ENCODE data around the gene SPEN. TPM values are rescaled to one million over a fixed set of nuclear protein-coding genes. Genes with fewer than 3 reads are reported as not detected.
A peak's percentile ranks its signal among the peaks of the same experiment; 100 is the strongest.

SPEN gene
- total and polyA plus RNA-seq, 9 donors = 22.8 to 44.3 (median 33.3) TPM

- H3K27me3 ChIP-seq (ENCODE audit: control insufficient read depth, insufficient read depth, low read length) = no peaks in the 10 kb centered on the region
- no peak for DNase-seq
- H3K4me3 ChIP-seq (ENCODE audit: low read length) = no peak overlapping the region
- H3K9me3 ChIP-seq (replicated peaks; ENCODE audit: control insufficient read depth, low read depth, low read length) = no peaks in the 10 kb centered on the region
- peaks cover 95% of the 10 kb centered on the region for H3K36me3 ChIP-seq (ENCODE audit: control insufficient read depth, insufficient read depth, low read length)
- WGBS (ENCODE audit: insufficient coverage) = 85% methylated on average over 13 of the region's 13 CpGs
- peaks cover 7% of the 10 kb centered on the region for H3K4me1 ChIP-seq (ENCODE audit: control insufficient read depth, insufficient read depth, low read length)
- H3K27ac ChIP-seq (ENCODE audit: low read length) = no peak overlapping the region
Observed at GRCh38 chr1:15941044-15941840, 93.7 kb downstream of the SPEN start.

DNA sequence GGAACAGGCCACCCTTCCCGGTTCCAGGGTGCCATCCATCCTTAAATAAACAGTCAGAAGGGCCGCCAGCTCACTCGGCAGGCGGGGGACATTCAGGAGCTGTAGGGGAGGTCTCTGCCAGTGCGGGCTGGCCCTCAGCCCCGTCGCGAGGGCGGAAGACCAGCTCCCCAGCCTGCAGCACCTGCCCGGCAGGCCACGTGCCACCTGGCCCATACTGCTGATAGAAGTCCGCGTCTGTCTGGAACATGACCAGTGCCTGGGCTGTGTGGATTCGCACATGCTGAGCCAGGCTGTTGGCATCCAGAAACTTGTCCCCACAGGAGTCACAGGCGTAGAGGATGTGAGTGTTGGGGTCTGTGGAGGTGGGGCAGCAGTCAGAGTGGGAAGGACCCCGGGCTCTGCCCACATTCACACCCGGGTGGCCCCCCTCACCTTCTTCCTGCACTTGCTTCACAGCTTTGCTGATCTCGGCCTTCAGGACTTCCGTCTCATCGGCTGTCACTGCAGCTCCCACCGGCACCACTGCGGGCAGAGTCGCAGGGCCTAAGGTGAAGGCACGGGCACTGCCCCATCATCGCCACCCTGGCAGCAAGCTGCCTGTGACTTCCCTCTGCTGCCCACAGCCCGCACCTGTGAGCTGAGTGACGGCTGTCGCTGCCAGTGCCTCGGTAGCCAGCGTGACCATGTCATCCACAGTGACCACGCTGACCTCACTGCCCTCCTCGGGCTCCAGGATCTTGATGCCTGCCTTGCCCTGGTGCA lies 94.6 kb downstream of the SPEN start:
- no peak overlapping the region for H3K4me3 ChIP-seq (ENCODE audit: low read length)
- peaks cover 15% of the 10 kb centered on the region for H3K4me1 ChIP-seq (ENCODE audit: control insufficient read depth, insufficient read depth, low read length)
- H3K9me3 ChIP-seq (replicated peaks; ENCODE audit: control insufficient read depth, low read depth, low read length) = no peaks in the 10 kb centered on the region
- H3K36me3 ChIP-seq (ENCODE audit: control insufficient read depth, insufficient read depth, low read length) = peaks cover 95% of the 10 kb centered on the region
- no peak overlapping the region for H3K27ac ChIP-seq (ENCODE audit: low read length)
- H3K27me3 ChIP-seq (ENCODE audit: control insufficient read depth, insufficient read depth, low read length) = no peaks in the 10 kb centered on the region
- no peak for DNase-seq
- 87% methylated on average over 29 of the region's 32 CpGs for WGBS (ENCODE audit: insufficient coverage)

GRCh38 chr1:15942661-15943327 lies 95.3 kb downstream of the SPEN start:
- Histone ChIP-seq H3K27me3 (ENCODE audit: control insufficient read depth, insufficient read depth, low read length) (no peaks in the 10 kb centered on the region), H3K4me3 (ENCODE audit: low read length) (no peak overlapping the region), H3K9me3 (replicated peaks; ENCODE audit: control insufficient read depth, low read depth, low read length) (no peaks in the 10 kb centered on the region), H3K4me1 (ENCODE audit: control insufficient read depth, insufficient read depth, low read length) (peaks cover 22% of the 10 kb centered on the region), H3K36me3 (ENCODE audit: control insufficient read depth, insufficient read depth, low read length) (peaks cover 95% of the 10 kb centered on the region), H3K27ac (ENCODE audit: low read length) (no peak overlapping the region)
- WGBS (ENCODE audit: insufficient coverage) = 66% methylated on average over 8 of the region's 18 CpGs
- DNase-seq = peak; percentile 2

DNA sequence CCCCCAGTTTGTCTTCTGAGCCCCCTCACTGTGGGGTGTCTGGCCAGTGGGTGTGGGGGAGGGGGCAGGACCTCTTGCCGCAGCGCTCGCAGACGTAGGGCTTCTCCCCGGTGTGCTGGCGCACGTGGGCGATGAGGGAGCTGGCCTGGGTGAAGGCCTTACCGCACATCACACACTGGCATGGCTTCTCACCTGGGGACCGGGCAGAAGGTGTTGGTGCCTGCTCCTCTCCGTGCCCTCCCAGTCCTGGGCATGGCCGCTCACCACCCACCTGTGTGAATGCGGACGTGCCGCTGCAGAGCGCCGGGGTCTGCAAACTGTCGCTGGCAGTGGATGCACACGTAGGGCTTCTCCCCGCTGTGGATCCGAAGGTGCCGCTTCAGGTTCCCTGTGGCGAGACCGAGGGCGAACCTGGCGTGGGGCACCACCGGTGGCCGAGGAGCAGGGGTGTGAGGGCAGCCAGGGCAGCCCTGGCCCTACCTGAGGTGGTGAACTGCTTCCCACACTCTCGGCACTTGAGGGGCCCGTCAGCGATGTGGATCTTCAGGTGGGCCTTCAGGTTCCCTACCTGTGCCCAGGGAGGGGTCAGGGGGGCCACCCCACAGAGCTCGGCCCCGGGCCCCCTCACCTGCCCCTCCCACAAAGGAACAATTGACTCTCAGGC lies 96.0 kb downstream of the SPEN start:
- 94% methylated on average over 31 of the region's 33 CpGs for WGBS (ENCODE audit: insufficient coverage)
- H3K4me3 ChIP-seq (ENCODE audit: low read length) = no peak overlapping the region
- peaks cover 94% of the 10 kb centered on the region for H3K36me3 ChIP-seq (ENCODE audit: control insufficient read depth, insufficient read depth, low read length)

GRCh38 chr1:15943992-15944307 lies 96.4 kb downstream of the SPEN start:
- no peak overlapping the region for H3K27ac ChIP-seq (ENCODE audit: low read length)
- DNase-seq = no peak
- no peaks in the 10 kb centered on the region for H3K9me3 ChIP-seq (replicated peaks; ENCODE audit: control insufficient read depth, low read depth, low read length)
- H3K4me3 ChIP-seq (ENCODE audit: low read length) = no peak overlapping the region
- peaks cover 89% of the 10 kb centered on the region for H3K36me3 ChIP-seq (ENCODE audit: control insufficient read depth, insufficient read depth, low read length)
- 92% methylated on average over 19 of the region's 22 CpGs for WGBS (ENCODE audit: insufficient coverage)
- no peaks in the 10 kb centered on the region for H3K27me3 ChIP-seq (ENCODE audit: control insufficient read depth, insufficient read depth, low read length)
- peaks cover 33% of the 10 kb centered on the region for H3K4me1 ChIP-seq (ENCODE audit: control insufficient read depth, insufficient read depth, low read length)

More for the DNA sequence above, 96.0 kb downstream of the SPEN start:
- no peak for DNase-seq
- peaks cover 28% of the 10 kb centered on the region for H3K4me1 ChIP-seq (ENCODE audit: control insufficient read depth, insufficient read depth, low read length)
- H3K9me3 ChIP-seq (replicated peaks; ENCODE audit: control insufficient read depth, low read depth, low read length) = no peaks in the 10 kb centered on the region
- no peak overlapping the region for H3K27ac ChIP-seq (ENCODE audit: low read length)
- H3K27me3 ChIP-seq (ENCODE audit: control insufficient read depth, insufficient read depth, low read length) = no peaks in the 10 kb centered on the region

DNA sequence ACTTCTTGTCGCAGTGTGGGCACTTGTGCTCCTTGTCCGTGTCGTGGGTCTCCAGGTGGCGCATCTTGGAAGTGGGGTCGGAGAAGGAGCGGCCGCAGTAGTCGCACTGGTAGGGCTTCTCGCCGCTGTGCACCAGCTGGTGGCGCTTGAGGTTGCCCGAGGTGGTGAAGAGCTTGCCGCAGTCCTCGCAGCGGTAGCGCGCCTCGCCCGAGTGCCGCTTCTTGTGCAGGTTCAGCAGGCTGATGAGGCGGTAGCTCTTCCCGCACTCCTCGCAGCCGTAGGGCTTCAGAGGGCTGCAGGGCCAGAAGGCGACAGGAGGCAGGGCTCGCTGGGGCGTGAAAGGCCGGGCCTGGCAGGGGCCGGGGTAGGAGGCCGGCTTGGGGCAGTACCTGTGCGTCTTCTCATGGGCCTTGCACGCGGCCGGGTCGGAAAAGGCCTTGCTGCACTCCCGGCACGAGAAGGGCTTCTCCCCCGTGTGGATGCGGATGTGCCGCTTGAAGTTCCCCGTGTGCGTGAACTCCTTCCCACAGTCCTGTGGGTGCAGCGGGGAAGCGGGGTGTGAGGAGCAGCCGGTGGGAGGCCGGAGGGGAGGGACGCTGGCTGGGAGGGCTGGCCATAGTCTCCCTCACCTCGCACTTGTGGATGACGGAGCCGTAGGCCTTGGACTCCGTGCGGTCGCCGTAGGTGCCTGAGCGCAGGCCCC lies 97.0 kb downstream of the SPEN start:
- H3K9me3 ChIP-seq (replicated peaks; ENCODE audit: control insufficient read depth, low read depth, low read length) = no peaks in the 10 kb centered on the region
- H3K4me1 ChIP-seq (ENCODE audit: control insufficient read depth, insufficient read depth, low read length) = peaks cover 35% of the 10 kb centered on the region
- H3K27me3 ChIP-seq (ENCODE audit: control insufficient read depth, insufficient read depth, low read length) = no peaks in the 10 kb centered on the region
- no peak for DNase-seq
- WGBS (ENCODE audit: insufficient coverage) = 92% methylated on average over 53 of the region's 55 CpGs
- H3K36me3 ChIP-seq (ENCODE audit: control insufficient read depth, insufficient read depth, low read length) = peaks cover 84% of the 10 kb centered on the region
- no peak overlapping the region for H3K27ac ChIP-seq (ENCODE audit: low read length)
- H3K4me3 ChIP-seq (ENCODE audit: low read length) = no peak overlapping the region

DNA sequence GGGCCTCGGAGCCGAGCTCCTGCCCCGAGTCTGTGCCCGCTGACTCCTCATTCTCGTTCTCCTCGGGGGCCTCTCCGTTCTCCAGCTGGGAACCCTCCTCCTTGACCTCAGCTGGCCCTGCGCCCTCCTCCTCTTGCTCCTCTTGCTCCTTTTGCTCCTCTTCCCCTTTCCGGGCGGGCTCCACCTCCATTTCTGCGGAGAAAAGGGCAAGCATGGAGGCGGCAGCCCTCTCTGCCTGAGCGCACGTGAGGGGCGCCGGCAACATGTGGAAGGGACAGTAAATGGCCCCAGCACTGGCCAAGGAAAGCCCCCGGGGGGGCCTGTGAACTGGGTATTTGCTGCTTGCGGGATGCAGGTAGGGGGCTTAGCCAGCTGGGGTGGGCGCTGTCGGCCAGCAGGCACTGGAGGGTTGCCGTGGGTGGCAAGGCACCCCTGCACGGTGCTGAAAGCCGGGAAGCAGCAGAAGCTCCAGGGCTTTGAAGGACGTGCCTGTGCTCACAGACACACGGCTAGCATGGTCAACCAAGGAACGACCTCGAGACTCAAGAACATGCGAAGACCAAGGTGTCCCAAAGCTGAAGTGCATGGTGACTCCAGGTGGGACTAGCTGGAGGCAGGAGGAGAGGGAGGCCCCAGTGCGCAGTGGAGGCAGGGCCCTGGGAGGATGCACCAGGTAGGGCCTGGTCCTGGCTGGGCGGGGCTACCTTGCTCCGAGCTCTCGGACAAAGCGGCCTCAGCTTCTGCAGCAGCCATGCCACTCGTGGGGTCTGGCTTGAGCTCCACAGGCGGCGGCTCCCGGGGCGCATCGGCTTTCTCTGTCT lies 97.7 kb downstream of the SPEN start:
- Histone ChIP-seq H3K36me3 (ENCODE audit: control insufficient read depth, insufficient read depth, low read length) (peaks cover 81% of the 10 kb centered on the region), H3K9me3 (replicated peaks; ENCODE audit: control insufficient read depth, low read depth, low read length) (no peaks in the 10 kb centered on the region), H3K4me1 (ENCODE audit: control insufficient read depth, insufficient read depth, low read length) (peaks cover 43% of the 10 kb centered on the region), H3K27ac (ENCODE audit: low read length) (no peak overlapping the region), H3K4me3 (ENCODE audit: low read length) (no peak overlapping the region), H3K27me3 (ENCODE audit: control insufficient read depth, insufficient read depth, low read length) (no peaks in the 10 kb centered on the region)
- no peak for DNase-seq
- WGBS (ENCODE audit: insufficient coverage) = 90% methylated on average over 39 of the region's 39 CpGs

- Histone ChIP-seq H3K9me3 (replicated peaks; ENCODE audit: control insufficient read depth, low read depth, low read length) (no peaks in the 10 kb centered on the region), H3K4me1 (ENCODE audit: control insufficient read depth, insufficient read depth, low read length) (peaks cover 50% of the 10 kb centered on the region), H3K27ac (ENCODE audit: low read length) (no peak overlapping the region), H3K36me3 (ENCODE audit: control insufficient read depth, insufficient read depth, low read length) (peaks cover 74% of the 10 kb centered on the region), H3K27me3 (ENCODE audit: control insufficient read depth, insufficient read depth, low read length) (no peaks in the 10 kb centered on the region), H3K4me3 (ENCODE audit: low read length) (no peak overlapping the region)
- 93% methylated on average over 9 of the region's 17 CpGs for WGBS (ENCODE audit: insufficient coverage)
- no peak for DNase-seq
Observed at GRCh38 chr1:15945832-15946448, 98.4 kb downstream of the SPEN start.

Measured in muscle of leg (tissue), 11 donors.